WI38 (cell line): ENCODE measurements around the gene PTGIS.

Experiments used
- H3K4me3 ChIP-seq: 2 replicates; pipeline ENCODE4 v1.5.1; 2011; ENCODE audit warnings: low read depth, mild to moderate bottlenecking, control low read depth, low read length
- TF ChIP-seq, protein P1 (sequence below): IDR thresholded peaks from 2 replicates; pipeline ENCODE4 v1.5.1; 2012; ENCODE audit warnings: low read depth, mild to moderate bottlenecking, control low read depth, low read length

PTGIS gene

DNA sequence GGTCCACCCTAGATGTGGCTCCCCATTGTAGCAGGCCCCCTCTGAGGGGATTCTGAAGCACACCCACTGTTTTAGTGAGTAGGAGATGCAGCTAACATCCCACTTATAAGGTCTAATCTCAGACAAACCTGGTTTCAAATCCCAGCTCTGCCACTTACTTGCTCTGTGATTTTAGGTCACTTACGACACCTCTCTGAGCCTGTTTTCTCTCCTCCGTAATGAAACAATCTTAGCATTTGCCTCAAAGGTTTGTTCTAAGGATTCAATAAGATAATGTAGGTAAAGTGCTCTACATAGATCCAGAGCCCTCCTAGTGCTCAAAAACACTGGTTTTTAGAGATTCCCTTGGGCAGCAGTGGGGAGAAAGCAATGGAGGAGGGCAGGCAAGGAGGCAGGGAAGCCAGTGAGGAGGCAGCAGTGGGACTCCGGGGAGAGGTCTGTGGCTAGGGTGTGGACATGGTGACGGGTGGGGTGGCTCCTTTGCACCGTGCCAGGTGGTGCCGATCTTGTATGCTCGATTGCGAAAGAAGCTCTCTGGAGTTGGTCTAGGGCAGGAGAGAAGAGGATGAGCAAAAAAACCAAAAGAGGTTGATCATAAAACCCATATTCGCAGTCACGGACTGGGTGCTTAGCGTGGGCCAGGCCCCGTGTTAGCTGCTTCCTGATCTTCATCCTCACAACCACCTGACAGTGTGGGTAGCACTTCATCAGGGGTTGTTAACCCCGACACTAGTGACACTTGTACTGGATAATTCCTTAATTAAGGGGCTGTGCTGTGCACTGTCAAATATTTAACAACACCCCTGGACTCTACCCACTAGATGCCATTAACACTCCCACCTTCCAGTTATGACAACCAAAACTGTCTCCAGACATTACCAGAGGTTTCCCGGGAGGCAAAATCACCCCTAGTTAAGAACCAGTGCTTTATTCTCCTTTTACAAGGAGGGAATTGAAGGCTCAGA, 16.8 kb upstream of the PTGIS start:
- TF ChIP-seq, protein P1, sequence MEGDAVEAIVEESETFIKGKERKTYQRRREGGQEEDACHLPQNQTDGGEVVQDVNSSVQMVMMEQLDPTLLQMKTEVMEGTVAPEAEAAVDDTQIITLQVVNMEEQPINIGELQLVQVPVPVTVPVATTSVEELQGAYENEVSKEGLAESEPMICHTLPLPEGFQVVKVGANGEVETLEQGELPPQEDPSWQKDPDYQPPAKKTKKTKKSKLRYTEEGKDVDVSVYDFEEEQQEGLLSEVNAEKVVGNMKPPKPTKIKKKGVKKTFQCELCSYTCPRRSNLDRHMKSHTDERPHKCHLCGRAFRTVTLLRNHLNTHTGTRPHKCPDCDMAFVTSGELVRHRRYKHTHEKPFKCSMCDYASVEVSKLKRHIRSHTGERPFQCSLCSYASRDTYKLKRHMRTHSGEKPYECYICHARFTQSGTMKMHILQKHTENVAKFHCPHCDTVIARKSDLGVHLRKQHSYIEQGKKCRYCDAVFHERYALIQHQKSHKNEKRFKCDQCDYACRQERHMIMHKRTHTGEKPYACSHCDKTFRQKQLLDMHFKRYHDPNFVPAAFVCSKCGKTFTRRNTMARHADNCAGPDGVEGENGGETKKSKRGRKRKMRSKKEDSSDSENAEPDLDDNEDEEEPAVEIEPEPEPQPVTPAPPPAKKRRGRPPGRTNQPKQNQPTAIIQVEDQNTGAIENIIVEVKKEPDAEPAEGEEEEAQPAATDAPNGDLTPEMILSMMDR = no peak
- no peak overlapping the region for H3K4me3 ChIP-seq

DNA sequence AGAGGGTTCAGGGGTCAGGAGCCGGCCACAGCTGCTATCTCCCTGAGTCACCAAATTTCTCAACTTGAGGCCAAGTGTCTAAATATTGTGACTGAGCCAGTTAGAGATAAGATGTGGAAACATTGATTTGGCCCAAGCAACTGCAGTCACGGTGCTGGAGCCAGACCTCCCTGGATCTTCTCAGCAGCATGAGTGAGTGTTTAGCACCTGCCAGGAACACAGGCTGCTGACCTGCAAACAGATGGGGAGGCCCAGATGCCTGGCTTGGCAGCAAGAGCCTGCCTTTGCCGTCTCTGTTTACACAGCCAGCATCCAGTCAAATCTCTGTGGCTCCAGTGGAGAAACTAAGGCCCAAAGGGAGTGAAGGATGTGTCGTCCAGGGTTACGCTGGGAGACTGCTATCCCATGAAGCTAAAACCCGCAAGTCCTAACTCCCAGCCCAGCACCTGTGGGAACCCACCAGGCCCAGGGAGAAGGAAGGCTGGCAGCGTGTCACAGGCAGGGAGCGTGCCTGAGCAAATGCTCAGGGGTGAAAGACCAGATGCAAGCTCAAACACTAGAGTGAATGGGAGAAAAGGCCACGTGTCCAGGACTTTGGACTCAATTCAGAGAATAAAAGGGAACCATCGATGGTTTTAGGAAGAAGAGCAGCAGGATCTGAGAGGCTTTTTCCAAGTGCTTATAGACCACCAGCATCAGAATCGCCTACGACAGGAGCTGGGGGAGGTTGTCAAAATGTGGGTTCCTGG, 15.9 kb upstream of the PTGIS start:
- no peak overlapping the region for H3K4me3 ChIP-seq
- TF ChIP-seq, protein P1 = no peak

DNA sequence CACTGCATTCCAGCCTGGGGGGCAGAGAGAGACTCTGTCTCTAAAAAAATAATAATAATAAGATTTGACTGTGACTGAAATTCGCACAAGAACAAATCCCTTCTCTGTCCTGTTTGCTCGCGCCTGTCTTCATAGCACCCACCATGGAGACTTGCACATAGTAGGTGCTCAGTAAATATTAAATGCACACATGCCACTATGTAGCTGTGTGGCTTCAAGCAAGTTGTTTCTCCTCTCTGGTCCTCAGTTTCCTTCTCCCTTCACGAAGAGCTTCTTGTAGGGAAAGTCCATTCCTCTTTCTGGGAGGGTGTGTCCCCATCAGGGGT, 15.4 kb upstream of the PTGIS start:
- TF ChIP-seq, protein P1 = no peak
- H3K4me3 ChIP-seq = no peak overlapping the region

DNA sequence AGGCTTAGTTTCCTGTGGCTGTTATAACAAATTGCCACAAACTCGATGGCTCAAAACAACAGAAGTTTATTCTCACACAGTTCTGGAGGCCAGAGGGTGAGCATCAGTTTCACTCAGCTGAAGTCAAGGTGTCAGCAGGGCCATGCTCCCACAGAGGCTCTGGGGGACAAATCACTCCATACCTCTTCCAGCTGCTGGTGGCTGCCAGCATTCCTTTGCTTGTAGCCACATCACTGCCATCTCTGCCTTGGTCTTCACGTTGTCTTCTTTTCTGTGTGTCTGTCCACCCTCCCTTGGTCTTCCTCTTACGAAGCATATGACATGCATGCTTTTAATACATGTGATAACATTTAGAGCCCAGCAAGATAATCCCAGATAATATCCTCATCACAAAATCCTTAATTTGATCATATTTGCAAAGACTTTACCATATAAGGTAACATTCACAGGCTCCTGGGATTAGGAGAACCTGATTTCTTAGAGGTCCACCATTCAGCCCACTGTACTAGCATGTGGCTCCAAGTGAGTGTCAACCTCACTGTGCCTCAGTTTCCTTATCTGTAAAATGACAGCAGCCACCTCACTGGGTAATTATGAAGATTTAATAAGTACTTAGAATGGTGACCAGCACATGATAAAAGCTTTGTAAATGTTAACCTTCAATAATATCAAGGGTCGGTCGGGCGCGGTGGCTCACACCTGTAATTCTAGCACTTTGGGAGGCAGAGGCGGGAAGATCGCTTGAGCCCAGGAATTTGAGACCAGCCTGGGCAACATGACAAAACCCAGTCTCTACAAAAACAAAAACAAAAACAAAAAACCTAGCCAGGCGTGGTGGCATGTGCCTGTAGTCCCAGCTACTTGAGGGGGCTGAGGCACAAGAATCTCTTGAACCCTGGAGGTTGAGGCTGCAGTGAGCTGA, 14.7 kb upstream of the PTGIS start:
- H3K4me3 ChIP-seq = no peak overlapping the region
- TF ChIP-seq, protein P1 = no peak

DNA sequence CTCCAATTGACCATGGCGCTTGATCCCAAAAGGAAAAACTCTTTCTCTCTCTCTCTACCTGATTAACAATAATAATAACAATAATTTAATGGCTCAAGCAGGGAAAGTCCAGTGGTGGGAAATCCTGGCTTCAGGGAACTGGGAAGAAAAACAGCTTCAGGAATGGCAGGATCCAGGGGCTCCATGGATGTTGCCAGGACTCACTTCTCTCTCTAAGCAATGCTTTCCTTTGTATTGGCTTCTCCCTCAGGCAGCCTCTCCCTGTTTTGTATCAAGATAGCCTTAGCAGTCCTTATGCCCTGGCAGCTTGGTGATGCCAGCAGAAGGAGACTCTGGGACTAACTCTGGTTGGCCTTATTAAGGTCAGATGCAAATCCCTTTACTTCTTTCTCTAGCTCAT, 13.5 kb upstream of the PTGIS start:
- no peak overlapping the region for H3K4me3 ChIP-seq
- TF ChIP-seq, protein P1 = no peak

DNA sequence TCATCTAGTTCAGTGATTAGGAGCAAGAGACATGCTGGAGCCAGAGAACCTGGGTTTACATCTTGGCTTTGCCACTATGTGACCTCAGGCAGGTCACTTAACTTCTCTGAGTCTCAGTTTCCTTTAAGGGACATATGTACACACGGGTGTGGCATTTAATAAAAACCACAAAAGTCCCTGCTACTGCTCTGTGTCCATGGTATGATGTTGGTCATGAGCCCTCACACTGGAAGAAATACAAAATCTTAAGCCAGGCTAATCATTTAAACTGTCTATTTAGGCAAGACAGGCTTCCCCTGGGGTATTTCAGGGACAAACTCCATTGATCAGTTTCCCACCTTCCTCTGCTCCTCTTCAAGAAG, 12.9 kb upstream of the PTGIS start:
- TF ChIP-seq, protein P1 = no peak
- no peak overlapping the region for H3K4me3 ChIP-seq
